Stimulated activated CD4-positive, alpha-beta T cell treated with anti-CD3 and anti-CD28 coated beads, Interleukin-4, amount 100 ng/mL, for 24 hours (primary cell): ENCODE measurements around the gene BNC2.

Experiments used
- DNase-seq: peaks from one replicate; pipeline ENCODE4 v3.0.0-alpha.2; 2020

Gene BNC2

DNA sequence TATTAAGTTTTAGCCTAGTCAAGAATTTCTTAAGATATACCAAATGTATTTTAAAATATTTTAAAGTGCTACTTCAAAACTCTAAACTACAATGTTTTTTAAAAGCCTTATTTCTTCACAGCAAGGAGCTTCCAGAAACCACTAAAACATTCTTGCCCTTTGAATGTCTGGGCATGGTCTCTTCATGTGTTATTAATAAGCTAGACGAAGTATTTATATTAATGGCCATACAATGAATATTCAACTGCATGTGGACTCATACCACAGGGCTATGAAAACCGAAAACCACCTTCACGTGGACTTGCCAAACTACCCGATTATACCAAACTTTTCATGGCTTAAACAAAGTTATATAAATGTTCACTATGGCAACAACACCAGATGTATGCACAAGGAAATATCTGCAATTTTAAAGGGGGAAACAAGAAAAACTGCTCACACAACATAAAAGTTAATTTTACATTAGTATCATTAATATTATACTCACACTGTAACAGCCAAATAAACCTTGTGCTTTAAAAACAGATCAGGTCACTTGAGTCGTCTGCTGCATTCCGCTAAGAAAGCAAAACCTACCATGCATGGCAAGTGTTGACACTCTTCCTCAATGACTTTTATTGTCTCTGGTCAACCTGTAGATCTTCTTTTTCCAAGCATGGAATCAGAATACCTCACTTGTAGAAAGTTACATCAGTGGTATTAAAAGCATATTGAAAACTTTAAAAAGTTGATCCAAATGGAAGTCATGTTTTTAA is 246.3 kb downstream of the BNC2 start:
- DNase-seq = no peak

DNA sequence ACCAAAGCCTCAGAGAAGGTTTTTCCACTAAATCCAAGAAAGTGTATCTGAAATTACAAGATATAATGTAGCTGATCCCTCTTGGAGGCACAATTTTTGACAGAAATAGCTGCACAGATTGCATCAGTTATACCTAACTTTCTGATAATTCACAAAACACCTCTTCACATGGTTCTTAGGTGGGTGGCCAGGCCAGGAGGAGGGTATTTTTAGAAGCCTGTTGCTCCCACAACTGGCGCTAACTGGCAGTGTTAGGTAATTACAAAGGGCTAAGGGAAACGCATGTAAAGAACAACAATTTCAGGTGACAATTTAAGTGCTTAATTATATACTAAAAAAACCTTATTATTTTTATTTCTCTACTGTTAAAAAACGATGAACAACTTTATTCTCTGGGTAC is 247.9 kb downstream of the BNC2 start:
- DNase-seq = no peak

- no peak for DNase-seq
Measured at GRCh38 chr9:16619914-16620520, 250.5 kb downstream of the BNC2 start.

GRCh38 chr9:16619402-16619801 is 251.1 kb downstream of the BNC2 start:
- no peak for DNase-seq

DNA sequence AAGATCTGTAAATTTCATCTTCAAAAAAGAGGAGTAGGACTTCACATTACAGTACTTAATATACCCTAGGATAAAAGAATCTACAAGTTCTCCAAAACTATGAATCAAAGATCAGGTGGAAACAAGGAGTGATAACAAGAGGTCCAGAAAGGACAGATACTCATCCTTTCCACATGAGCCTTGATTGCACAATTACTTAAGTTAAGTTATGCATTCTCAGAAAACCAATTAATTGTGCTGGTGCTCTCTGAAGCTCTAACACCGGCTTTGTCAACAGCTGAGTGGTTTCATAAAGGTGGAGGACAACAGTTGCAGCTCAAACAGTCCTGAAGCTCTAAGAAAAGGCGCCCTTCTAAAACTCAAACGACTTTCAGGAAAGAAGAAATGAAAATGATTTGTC is 251.9 kb downstream of the BNC2 start:
- no peak for DNase-seq

DNA sequence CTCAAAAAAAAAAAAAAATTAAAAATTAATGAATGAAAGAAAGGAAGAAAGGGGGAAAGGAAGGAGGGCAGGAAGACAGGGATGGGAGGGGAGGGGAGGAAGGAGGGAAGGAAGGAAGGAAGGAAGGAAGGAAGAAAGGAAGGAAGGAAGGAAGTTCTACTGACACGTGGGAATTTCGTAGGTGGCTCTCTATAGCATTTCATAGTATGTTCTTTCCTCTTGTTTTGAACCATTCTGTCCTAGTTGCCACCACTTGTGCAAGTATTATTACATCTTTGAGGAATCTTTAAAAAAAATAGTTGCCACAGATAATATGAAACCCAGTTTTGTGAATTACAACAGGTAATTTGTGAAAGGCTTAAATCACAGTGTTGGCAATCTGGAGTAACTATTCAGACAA is 253.8 kb downstream of the BNC2 start:
- no peak for DNase-seq

- DNase-seq = no peak
Measured at GRCh38 chr9:16615451-16615850, 255.0 kb downstream of the BNC2 start.

DNA sequence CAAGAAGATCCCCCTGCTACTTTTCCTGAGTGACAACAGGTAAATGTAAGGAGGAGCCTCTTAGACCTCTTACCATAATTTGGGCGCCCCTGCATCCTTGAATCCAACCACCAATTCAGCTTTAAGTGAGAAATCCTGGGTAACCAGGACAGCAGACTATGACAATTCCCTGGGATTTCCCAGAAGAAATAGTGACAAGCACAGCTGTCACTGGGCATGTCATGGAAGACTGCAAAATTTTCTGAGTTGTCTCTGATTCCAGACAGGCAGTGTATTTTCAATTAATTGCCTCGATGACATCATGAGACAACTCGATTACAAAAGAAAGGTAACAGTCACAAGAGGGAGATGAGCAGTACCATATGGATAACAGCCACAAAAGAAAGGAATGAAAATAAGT is 256.9 kb downstream of the BNC2 start:
- no peak for DNase-seq

DNA sequence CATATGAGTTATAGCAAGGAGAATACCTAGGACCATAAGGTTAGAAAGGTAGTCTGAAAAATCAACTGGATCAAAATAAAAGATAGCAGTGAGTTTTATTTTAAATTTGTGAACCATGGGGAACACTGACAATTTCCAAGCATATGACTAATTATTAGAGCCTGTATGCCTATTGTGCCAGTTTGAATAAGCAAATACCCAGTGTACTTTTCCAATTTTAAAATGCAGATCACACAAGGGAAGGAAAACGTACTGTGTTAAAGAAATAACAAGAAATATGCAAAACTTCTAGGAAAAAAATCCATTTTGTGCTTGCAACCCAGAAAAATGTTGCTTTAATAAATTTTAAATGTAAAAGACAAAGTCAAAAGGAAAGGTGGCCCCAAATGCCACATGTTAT is 257.4 kb downstream of the BNC2 start:
- DNase-seq = no peak

GRCh38 chr9:16612627-16613026 is 257.8 kb downstream of the BNC2 start:
- DNase-seq = no peak

- no peak for DNase-seq
Measured at GRCh38 chr9:16611983-16612382, 258.5 kb downstream of the BNC2 start.

DNA sequence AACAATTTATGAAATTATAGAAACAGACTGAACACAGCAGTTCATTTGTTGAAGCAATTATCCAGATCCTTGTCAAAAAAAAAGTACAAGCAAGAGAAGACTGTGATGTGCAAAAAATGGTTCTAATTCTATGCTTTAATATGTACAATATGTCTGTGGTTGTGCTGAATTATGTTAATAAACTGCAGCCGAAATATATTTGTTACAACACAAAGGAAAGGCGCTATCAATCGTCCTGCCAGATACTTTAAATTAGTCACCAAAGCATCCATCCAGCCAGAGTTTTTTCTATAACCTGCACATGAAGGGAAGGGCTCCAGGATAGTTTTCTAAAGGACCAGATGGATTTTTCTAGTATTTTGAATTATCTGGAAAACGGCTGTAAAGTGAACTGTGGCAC is 259.5 kb downstream of the BNC2 start:
- DNase-seq = no peak

DNA sequence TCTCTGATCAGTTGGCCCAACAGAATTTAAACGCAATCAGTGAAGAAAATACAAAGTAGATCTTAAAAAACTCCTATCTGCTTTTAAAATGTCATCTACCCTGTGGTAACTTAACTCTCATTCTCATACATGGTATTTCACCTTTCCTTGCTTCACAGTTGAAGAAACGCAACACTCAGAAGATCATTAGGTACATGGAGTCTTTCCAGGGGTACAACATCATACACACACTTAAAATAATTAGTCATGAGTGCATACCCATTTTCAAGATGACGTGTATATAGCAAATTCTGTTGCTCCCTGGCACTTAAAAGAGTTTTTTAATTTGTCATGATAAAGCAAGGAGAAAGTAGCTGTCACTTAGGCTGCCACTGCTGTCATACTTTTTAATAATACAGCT is 259.9 kb downstream of the BNC2 start:
- DNase-seq = no peak

GRCh38 chr9:16608906-16609305 is 261.6 kb downstream of the BNC2 start:
- no peak for DNase-seq

DNA sequence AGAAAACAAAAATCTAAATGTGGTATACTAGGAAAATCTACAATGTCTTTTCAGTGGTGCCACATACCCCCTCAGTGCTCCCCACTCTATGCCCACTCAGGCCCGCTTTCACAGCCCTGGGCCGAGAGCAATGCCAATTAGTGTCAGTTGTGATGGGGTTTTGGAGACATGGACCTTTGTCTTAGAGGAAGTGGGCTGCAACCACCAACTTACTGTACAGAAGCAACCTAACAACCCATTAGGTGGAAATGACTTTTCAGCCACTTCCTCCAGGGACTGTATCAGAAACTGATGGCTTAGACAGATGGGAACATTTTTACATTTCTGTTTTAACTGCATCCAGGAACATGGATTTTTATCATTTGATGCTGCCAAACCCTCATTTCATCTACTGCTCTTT is 268.0 kb downstream of the BNC2 start:
- no peak for DNase-seq

GRCh38 chr9:16601991-16602390 is 268.5 kb downstream of the BNC2 start:
- DNase-seq = no peak

GRCh38 chr9:16598316-16598715 is 272.2 kb downstream of the BNC2 start:
- no peak for DNase-seq

- no peak for DNase-seq
Measured at GRCh38 chr9:16597136-16597535, 273.3 kb downstream of the BNC2 start.

- DNase-seq = no peak
Measured at GRCh38 chr9:16595227-16595626, 275.2 kb downstream of the BNC2 start.

DNA sequence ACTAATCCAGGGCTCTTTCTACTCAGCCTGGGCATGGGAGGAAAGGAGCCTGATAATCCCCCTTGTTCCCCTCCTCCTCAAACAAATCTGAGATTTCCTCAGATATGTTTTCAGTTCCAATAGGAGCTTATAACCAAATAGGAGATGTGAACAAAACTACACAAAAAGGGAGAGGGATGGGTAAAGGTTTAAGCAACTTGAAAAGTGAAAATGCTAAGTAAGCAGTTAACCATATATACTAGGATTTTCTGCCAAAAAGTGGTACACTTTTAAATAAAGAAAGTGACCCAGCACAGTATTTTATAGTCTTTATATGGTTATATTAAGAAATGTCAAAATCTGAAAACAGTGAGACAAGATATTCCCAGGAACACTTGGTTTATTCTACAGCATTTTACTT is 275.7 kb downstream of the BNC2 start:
- no peak for DNase-seq

- DNase-seq = no peak
Measured at GRCh38 chr9:16593746-16594145, 276.7 kb downstream of the BNC2 start.

GRCh38 chr9:16591092-16591491 is 279.4 kb downstream of the BNC2 start:
- DNase-seq = no peak

DNA sequence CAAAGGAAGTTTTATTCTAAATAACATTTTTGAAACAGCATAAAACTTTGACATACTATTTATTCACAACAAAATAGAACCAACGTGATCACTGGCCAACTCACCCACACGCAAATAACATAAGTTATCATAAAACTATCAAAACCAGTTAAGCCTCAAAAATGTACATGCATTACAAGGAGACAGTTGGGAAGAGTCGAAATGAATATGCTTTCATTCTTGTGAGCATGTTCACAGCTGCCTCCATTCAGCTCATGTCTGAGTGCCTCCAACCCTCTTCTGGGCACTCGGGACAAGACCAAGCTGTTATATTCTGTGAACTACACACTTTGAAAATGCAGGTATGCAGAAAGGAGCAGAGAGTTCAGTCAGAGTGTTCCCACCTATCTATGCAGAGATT is 284.9 kb downstream of the BNC2 start:
- DNase-seq = no peak

- DNase-seq = no peak
Measured at GRCh38 chr9:16579872-16580432, 290.5 kb downstream of the BNC2 start.

GRCh38 chr9:16575986-16576245 is 294.6 kb downstream of the BNC2 start:
- DNase-seq = no peak
